ENCODE data around the gene CDC37. TPM values are rescaled to one million over a fixed set of nuclear protein-coding genes. Genes with fewer than 3 reads are reported as not detected.
A peak's percentile ranks its signal among the peaks of the same experiment; 100 is the strongest.

The CDC37 gene
- total RNA-seq, 2 experiments from 2014 or later: 239 to 244 TPM

DNA sequence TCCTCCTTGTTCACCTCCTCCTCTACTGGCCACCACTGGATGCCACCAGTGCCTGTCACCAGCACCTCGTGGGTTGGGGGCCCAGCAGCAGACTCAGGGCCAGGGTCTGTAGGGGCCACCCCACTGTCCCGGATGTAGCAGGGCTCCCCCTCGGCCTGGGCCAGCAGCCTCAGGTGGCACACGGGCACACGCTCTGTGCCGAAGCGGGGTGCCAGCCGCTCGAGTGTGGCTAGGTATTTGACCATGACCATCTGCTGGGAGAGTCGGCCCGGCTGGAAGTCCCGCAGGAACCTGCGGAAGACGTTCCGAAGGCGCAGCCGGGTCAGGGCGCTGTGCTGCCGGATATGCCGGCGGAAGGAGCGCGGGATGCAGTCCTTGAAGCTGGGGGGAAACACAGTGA is 37.8 kb downstream of the CDC37 start:
- CTCF ChIA-PET: interaction anchor here (1.4 kb wide), 1 partner anchor 10 kb away, joined by 3 read pairs; no protein-coding TSS in a partner anchor
- DNase-seq: no peak
- POLR2A ChIA-PET: no interaction called here
- H3K9me3 Mint-ChIP-seq: no peaks in the 10 kb centered on the region
- H3K27ac Mint-ChIP-seq: no peak overlapping the region
- H3K4me1 Mint-ChIP-seq: no peaks in the 10 kb centered on the region
- no peak overlapping the region for H3K4me3 Mint-ChIP-seq
- H3K27me3 Mint-ChIP-seq: no peaks in the 10 kb centered on the region
- peaks cover 60% of the 10 kb centered on the region for H3K36me3 Mint-ChIP-seq (ENCODE audit: low read depth)

DNA sequence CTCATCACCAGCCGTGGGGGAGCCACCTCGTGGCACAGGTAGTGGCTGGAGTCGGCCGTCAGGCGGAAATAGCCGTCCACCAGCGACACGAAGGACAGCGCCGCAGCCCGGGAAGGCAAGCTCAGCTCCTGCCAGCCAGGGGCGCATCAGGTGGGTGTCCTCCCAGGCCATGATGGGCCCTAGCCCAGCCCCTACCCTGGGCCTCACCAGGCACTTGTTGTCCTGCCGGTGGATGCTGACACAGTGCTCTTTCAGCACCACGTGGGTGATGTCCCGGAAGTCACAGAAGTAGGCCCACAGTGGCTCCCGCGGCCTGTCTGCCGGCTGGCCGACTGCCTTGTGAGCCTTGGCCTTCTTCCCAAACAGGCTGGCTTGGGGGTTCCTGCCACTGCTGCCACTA is 38.7 kb downstream of the CDC37 start:
- Mint-ChIP-seq H3K27ac (no peak overlapping the region), H3K36me3 (ENCODE audit: low read depth) (peaks cover 53% of the 10 kb centered on the region), H3K4me3 (no peak overlapping the region), H3K4me1 (no peaks in the 10 kb centered on the region), H3K27me3 (no peaks in the 10 kb centered on the region), H3K9me3 (no peaks in the 10 kb centered on the region)
- ChIA-PET POLR2A (no interaction called here), CTCF (no interaction called here)
- DNase-seq: no peak

DNA sequence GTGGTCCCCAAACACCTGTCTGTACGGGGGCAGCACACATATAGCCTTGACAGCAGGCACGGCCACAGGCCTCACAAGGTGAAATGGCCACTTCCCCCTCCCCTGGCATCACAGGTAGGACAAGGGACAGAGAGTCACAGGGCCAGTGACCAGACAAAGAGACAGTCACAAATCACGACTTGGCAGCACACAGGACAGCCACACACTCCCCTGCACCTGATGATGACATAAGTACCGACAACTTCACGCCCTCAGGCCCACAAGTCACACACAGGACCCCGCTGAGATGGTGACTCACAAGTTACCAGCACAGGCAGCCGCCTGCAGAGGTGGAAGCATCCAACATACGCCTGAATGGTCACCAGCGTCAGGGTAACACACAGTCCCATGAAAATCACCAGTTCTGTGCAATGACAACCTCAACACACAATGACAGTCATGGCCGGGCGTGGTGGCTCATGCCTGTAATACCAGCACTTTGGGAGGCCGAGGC is 39.5 kb downstream of the CDC37 start:
- Mint-ChIP-seq H3K4me1 (no peaks in the 10 kb centered on the region), H3K27ac (no peak overlapping the region), H3K27me3 (no peaks in the 10 kb centered on the region), H3K9me3 (no peaks in the 10 kb centered on the region), H3K4me3 (no peak overlapping the region), H3K36me3 (ENCODE audit: low read depth) (peaks cover 50% of the 10 kb centered on the region)
- POLR2A ChIA-PET: no interaction called here
- CTCF ChIA-PET: no interaction called here
- no peak for DNase-seq

DNA sequence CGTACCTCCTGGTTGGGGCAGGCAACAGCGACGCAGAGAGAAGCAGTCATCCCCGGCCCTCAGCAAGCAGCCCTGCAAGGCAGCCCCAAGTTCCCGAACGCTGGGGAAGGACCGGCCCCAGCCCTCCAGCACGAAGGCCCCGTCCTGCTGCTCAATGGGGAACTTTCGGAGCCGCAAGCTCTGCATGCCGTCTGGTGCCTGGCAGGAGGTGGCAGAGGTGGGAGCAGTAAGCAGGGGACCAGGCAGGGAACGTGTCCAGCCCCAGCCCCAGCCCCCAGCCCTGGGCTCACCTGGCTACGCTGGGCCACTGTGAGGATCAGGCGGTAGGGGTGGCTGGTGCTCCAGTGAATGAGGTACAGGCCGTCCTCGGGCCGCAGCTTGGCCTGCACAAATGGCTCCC is 41.1 kb downstream of the CDC37 start:
- DNase-seq: no peak
- Mint-ChIP-seq H3K36me3 (ENCODE audit: low read depth) (peaks cover 42% of the 10 kb centered on the region), H3K27me3 (no peaks in the 10 kb centered on the region), H3K4me1 (no peaks in the 10 kb centered on the region), H3K9me3 (no peaks in the 10 kb centered on the region), H3K4me3 (no peak overlapping the region), H3K27ac (no peak overlapping the region)
- ChIA-PET POLR2A (no interaction called here), CTCF (no interaction called here)

DNA sequence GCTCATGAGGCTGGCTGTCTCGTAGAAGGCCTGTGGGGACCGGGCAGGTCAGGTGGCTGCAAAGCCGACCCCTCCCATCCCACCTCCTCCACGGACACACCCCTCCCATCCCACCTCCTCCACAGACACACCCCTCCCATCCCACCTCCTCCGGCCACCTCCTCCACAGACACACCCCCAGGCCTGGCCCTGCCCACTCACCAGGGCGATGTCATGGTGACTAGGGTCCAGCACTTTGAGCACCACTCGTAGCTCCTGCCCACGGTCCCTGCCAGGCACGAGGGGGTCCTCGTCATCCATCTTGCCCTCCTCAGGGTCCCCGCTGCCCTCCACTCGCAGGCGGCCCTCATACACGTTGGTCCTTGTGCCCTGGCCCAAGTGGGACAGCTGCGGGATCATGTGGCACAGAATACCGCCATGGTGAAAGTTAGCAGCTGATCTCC is 41.8 kb downstream of the CDC37 start:
- POLR2A ChIA-PET: no interaction called here
- no peaks in the 10 kb centered on the region for H3K9me3 Mint-ChIP-seq
- DNase-seq: no peak
- H3K27ac Mint-ChIP-seq: no peak overlapping the region
- no peak overlapping the region for H3K4me3 Mint-ChIP-seq
- no peaks in the 10 kb centered on the region for H3K27me3 Mint-ChIP-seq
- H3K36me3 Mint-ChIP-seq (ENCODE audit: low read depth): peaks cover 42% of the 10 kb centered on the region
- CTCF ChIA-PET: no interaction called here
- H3K4me1 Mint-ChIP-seq: no peaks in the 10 kb centered on the region

DNA sequence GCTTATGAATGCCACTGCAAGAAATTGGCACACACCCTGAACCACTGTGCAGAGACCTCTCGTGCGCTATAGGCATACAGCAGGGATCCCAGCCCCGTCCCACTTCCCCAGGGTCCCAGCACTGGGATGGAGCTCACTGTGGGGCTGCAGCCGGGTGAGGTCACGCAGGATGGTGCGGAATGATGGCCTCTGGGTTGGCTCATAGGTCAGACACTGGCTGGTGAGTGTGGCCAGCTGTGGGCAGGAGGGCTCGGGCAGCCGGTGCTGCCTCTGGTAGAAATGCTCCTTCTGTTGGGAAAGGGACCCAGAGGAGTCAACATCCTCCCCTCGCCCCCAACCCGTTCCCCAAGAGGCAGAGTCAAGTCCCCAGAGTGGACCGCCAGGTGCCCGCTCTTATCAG is 46.9 kb downstream of the CDC37 start:
- no peaks in the 10 kb centered on the region for H3K27me3 Mint-ChIP-seq
- no peak overlapping the region for H3K27ac Mint-ChIP-seq
- ChIA-PET CTCF (no interaction called here), POLR2A (no interaction called here)
- H3K4me1 Mint-ChIP-seq: no peaks in the 10 kb centered on the region
- no peaks in the 10 kb centered on the region for H3K9me3 Mint-ChIP-seq
- H3K4me3 Mint-ChIP-seq: no peak overlapping the region
- H3K36me3 Mint-ChIP-seq (ENCODE audit: low read depth): peaks cover 45% of the 10 kb centered on the region
- no peak for DNase-seq

DNA sequence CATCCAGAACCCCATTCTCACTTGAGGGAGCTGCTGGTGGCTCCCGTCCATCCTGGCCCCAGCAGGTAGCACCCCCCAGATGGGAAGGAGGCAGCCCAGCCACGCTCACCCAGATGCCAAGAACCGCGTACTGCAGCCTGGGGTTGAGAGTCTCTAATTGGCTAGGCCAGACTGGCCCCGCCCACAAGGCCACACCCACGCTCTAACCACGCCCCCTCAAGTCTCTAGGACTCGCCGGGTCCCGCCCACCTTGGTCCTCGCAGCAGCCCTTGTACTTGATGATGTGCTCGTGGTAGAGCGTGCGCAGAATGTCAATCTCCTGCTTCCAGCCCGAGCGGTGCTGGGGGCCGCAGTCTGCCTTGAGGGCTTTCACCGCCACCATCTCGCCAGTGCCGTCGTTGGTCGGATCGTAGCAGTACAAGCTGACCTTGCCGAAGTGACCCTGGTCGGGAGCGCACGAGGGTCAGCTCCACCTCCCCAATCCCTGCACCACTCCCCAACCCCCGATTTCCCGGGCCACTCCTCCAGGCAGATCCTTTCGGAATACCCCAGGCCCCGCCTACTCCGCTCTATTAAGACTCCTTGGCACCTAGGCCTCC is 49.5 kb downstream of the CDC37 start:
- Mint-ChIP-seq H3K4me3 (no peak overlapping the region), H3K4me1 (no peaks in the 10 kb centered on the region), H3K9me3 (no peaks in the 10 kb centered on the region), H3K27me3 (no peaks in the 10 kb centered on the region), H3K27ac (no peak overlapping the region), H3K36me3 (ENCODE audit: low read depth) (peaks cover 42% of the 10 kb centered on the region)
- ChIA-PET CTCF (no interaction called here), POLR2A (no interaction called here)
- DNase-seq: peak; percentile 42

DNA sequence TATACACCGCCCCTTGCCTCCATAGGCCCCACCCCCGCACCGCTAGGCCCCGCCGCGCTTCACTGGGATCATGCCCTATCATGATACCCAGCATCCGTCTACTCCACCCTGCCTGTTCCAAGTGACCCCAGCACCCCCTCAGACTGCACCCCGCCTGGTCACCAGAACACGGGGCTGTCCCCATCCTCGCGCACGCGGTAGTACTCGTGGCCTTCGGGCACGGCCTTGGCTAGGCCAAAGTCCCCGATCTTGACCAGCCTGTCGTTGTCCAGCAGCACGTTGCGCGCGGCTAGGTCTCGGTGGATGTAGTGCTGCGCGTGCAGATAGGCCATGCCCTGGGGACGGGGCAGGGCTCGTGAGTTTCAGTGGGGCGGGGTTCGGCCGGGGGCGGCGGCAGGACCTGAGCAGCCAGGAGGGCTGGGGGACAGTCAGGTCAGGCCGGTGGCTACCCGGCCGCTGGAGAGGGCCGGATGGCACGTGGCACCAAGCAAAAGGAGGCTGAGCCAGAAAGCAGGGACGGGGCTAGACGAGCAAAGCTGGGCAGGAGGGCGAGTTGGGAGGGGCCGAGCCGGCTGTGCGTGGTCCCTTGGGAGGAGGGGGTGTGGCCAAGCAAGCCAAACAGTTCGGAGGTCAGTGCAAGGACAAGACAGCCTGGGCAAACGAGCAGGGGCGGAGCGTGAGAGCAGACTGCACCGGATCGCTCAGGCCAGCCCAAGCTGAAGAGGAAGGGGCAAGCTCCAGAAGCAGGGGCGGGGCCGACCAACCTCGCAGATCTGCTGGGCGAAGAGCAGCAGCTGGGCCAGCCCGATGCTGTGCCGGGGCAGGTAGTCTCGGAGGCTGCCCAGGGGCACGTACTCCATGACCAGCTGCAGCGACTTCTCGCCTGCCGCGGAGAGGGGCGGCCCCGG is 50.3 kb downstream of the CDC37 start:
- no peak overlapping the region for H3K4me3 Mint-ChIP-seq
- ChIA-PET POLR2A (interaction anchor here (0.7 kb wide), 1 partner anchor 28 kb away, joined by 3 read pairs; no protein-coding TSS in a partner anchor), CTCF (no interaction called here)
- no peaks in the 10 kb centered on the region for H3K27me3 Mint-ChIP-seq
- H3K4me1 Mint-ChIP-seq: no peaks in the 10 kb centered on the region
- H3K36me3 Mint-ChIP-seq (ENCODE audit: low read depth): peaks cover 42% of the 10 kb centered on the region
- no peak for DNase-seq
- H3K27ac Mint-ChIP-seq: no peak overlapping the region
- H3K9me3 Mint-ChIP-seq: no peaks in the 10 kb centered on the region

DNA sequence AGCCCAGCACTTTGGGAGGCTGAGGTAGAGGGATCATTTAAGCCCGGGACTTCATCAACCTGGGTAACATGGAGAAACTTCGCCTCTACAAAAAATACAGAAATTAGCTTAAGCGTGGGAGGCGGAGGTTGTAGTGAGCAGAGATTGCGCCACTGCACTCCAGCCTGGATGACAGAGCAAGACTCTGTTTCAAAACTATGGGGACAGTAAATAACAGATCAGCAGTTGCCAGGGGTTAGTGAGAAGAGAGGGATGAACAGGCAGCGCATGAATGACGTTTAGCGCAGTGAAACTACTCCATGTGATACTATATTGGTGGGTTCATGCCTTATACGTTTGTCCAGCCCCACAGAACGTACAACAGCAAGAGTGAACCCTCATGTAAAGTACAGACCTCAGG is 56.8 kb downstream of the CDC37 start:
- Mint-ChIP-seq H3K4me1 (no peaks in the 10 kb centered on the region), H3K4me3 (no peak overlapping the region), H3K27ac (no peak overlapping the region), H3K27me3 (no peaks in the 10 kb centered on the region), H3K36me3 (ENCODE audit: low read depth) (peaks cover 9% of the 10 kb centered on the region), H3K9me3 (no peaks in the 10 kb centered on the region)
- POLR2A ChIA-PET: no interaction called here
- no peak for DNase-seq
- CTCF ChIA-PET: no interaction called here

DNA sequence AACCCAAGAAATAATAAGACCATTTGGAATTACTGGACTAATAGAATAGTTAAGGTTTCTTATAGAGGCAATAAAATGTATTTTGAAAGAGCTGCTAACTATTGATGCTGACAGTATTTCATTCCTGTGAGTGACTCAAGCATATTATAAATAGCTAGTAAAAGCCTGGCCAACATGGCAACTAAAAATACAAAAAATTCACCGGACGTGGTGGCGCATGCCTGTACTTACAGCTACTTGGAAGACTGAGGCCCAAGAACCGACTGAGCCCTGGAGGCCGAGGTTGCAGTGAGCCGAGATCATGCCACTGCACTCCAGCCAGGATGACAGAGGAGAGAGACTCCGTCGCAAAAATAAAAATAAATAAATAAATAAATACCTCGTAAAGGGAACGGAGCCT is 58.6 kb downstream of the CDC37 start:
- ChIA-PET CTCF (interaction anchor here (1.1 to 1.7 kb wide), 3 partner anchors 44 to 86 kb away, joined by 3 read pairs; partner anchors contain the start of gene ICAM1), POLR2A (interaction anchor here (1.7 to 2.1 kb wide), 2 partner anchors 12 to 22 kb away, joined by 4 to 8 read pairs; partner anchors contain the start of gene RAVER1)
- peaks cover 8% of the 10 kb centered on the region for H3K4me1 Mint-ChIP-seq
- DNase-seq: no peak
- no peak overlapping the region for H3K4me3 Mint-ChIP-seq
- no peaks in the 10 kb centered on the region for H3K9me3 Mint-ChIP-seq
- peaks cover 1% of the 10 kb centered on the region for H3K36me3 Mint-ChIP-seq (ENCODE audit: low read depth)
- no peaks in the 10 kb centered on the region for H3K27me3 Mint-ChIP-seq
- no peak overlapping the region for H3K27ac Mint-ChIP-seq

DNA sequence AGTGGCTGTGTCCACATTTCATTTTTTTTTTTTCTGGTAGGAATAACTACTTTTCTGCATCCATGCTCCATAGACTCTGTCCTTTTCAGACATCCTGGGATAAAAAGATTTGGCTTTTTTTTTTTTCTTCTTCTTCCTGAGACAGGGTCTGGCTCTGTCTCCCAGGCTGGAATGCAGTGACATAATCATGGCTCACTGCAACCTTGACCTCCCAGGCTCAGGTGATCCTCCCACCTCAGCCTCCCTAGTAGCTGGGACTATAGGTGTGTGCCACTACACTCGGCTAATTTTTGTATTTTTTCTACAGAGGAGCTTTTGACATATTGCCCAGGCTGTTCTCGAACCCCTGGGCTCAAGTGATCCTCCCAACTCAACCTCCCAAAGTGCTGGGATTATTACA is 59.8 kb downstream of the CDC37 start:
- Mint-ChIP-seq H3K9me3 (no peaks in the 10 kb centered on the region), H3K4me3 (no peak overlapping the region), H3K27me3 (no peaks in the 10 kb centered on the region), H3K4me1 (peaks cover 21% of the 10 kb centered on the region), H3K36me3 (ENCODE audit: low read depth) (peaks cover 6% of the 10 kb centered on the region), H3K27ac (no peak overlapping the region)
- POLR2A ChIA-PET: interaction anchor here (0.7 to 2.1 kb wide), 4 partner anchors 10 to 53 kb away, joined by 3 to 8 read pairs (median 4); partner anchors contain the start of genes RAVER1 and TYK2
- CTCF ChIA-PET: interaction anchor here (1.3 to 1.5 kb wide), 2 partner anchors 74 to 85 kb away, joined by 4 read pairs; no protein-coding TSS in a partner anchor
- no peak for DNase-seq

Measured in activated CD4-positive, alpha-beta memory T cell treated with anti-CD3 and anti-CD28 coated beads, Interleukin-2, amount 10 ng/mL, durations not matched to agents 7 days and 5 days (primary cell).